GM20000 (cell line): Measurements from ENCODE around the gene SHQ1.

Experiments
- DNase-seq: peaks from one replicate; pipeline ENCODE4 v3.0.0; 2012; ENCODE audit warnings: low spot score
- CTCF ChIP-seq: IDR thresholded peaks from 2 replicates; pipeline ENCODE4 v1.5.1; 2012; ENCODE audit warnings: mild to moderate bottlenecking, control low read depth; ENCODE audit errors: extremely low read depth, missing control alignments

The SHQ1 gene

GRCh38 chr3:72782521-72782920 is 65.7 kb downstream of the SHQ1 start:
- no peak for DNase-seq

GRCh38 chr3:72769758-72770540 is 78.3 kb downstream of the SHQ1 start:
- no peak for DNase-seq
- TF ChIP-seq CTCF: no peak

More at GRCh38 chr3:72782521-72782920, 65.7 kb downstream of the SHQ1 start:
- TF ChIP-seq CTCF: no peak

GRCh38 chr3:72768936-72769335 is 79.3 kb downstream of the SHQ1 start:
- no peak for TF ChIP-seq CTCF
- no peak for DNase-seq

GRCh38 chr3:72768481-72768880 is 79.8 kb downstream of the SHQ1 start:
- TF ChIP-seq CTCF: no peak
- no peak for DNase-seq

- no peak for TF ChIP-seq CTCF
- no peak for DNase-seq
These were observed 80.2 kb downstream of the SHQ1 start for GRCh38 chr3:72768006-72768441.

- no peak for DNase-seq
- TF ChIP-seq CTCF: no peak
These were observed 81.4 kb downstream of the SHQ1 start for GRCh38 chr3:72766866-72767265.

- no peak for TF ChIP-seq CTCF
- no peak for DNase-seq
These were observed 84.3 kb downstream of the SHQ1 start for GRCh38 chr3:72763751-72764440.
